Testis (tissue), 3 donors: ENCODE results near the gene PLAC8. TPM values are rescaled to one million over a fixed set of nuclear protein-coding genes. Genes with fewer than 3 reads are reported as not detected.

Experiments used
- DNase-seq: peaks from one replicate; pipeline ENCODE4 v3.0.0-alpha.2; 2019
- H3K27ac ChIP-seq, 2 donors: fragments of 200-600 bp; sonication (generic); one replicate each; pipeline ENCODE4 v1.5.1; 2019
- H3K27me3 ChIP-seq: fragments of 200-600 bp; sonication (generic); one replicate; pipeline ENCODE4 v1.5.1; 2019
- H3K36me3 ChIP-seq: fragments of 200-600 bp; sonication (generic); one replicate; pipeline ENCODE4 v1.5.1; 2017; ENCODE audit warnings: low read depth; ENCODE audit errors: missing control alignments
- H3K4me1 ChIP-seq: fragments of 200-600 bp; sonication (generic); one replicate; pipeline ENCODE4 v1.5.1; 2019
- H3K4me3 ChIP-seq, 2 donors: fragments of 200-600 bp; sonication (generic); one replicate each; pipeline ENCODE4 v1.5.1; 2017 to 2019
- H3K9me3 ChIP-seq: fragments of 200-600 bp; sonication (generic); one replicate; pipeline ENCODE4 v1.5.1; 2017
- POLR2A ChIP-seq: fragments of 450-650 bp; IDR thresholded peaks from one replicate; pipeline ENCODE4 v1.6.1; 2017; ENCODE audit warnings: antibody characterized with exemption, mild to moderate bottlenecking, moderate library complexity
- WGBS, 2 donors: methylation state at CpG; one replicate each; pipeline ENCODE4 v1.1.5; 2018; 5-methylcytosine and 5-hydroxymethylcytosine counted together
- intact Hi-C: fragments of 100-400 bp; cut with DNase I; formaldehyde crosslinking; loops from one replicate; pipeline ENCODE4 v1.15.1; 2023; ENCODE audit warnings: low total_unique reads
- polyA plus RNA-seq: library from polyadenylated mRNA; stranded (reverse); fragments of 350-450 nt; fragmentation: Illumina TruSeq; extraction: RNeasy Lipid Tissue Mini Kit (QIAGEN cat#74804); gene quantifications from one replicate; pipeline ENCODE4 v1.2.3, GENCODE V29; 2014; ENCODE audit warnings: low read depth, low replicate concordance; ENCODE audit not compliant: insufficient read depth
- total RNA-seq, 2 donors: library from RNA; depleted of rRNA; stranded (reverse); fragments of >200 nt; gene quantifications; one replicate each; pipeline ENCODE4 v1.2.3, GENCODE V29; 2016
- TF ChIP-seq, protein P1 (sequence below), 3 experiments: fragments of 450-650 bp in 2 of 3; fragments of 200-600 bp in 1 of 3; sonication (generic) in 1 of 3; IDR thresholded peaks; one replicate each; pipeline ENCODE4 v1.5.1; 2016 to 2019; ENCODE audit warnings: antibody characterized with exemption in 3 of 3, mild to moderate bottlenecking in 2 of 3, moderate library complexity in 1 of 3

The PLAC8 gene
- total and polyA plus RNA-seq, 3 donors from 2014 or later = 0.55 to 2.0 (median 1.3) TPM

DNA sequence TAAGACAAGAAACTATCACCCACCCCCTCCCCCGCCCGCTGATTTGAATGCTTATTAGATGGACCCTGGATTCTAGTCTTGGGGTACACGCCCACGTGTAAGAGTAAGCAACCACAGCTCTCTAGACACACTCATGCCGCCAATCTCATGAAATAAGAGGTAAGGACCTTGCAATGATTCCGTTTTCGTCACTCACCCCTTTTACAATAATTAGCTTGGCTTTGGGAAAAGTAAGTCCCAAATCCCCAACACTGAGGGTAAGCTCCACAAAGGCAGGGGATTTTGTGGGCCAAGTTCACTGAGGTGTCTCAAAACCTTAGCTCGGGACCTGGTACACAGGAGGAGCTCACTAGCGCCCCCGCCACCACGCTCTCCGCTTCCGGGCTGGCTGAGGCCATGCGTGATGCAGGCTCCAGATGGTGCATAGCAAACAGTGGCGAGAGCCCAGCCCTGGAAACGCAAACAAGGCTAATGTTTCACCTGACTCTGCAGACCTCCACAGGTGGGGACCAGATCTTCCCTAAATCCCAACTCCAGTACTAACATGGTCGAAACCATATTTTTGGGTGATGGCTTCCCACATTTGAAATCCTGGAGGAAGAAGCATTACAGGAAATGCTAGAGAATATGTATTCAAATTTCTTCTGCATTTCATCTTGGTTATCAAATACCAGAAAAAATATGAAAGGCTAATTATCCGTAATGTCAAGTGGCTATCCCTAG is 4.1 kb downstream of the PLAC8 start:
- Histone ChIP-seq H3K36me3 (no peaks in the 10 kb centered on the region), H3K27me3 (no peaks in the 10 kb centered on the region), H3K4me1 (peaks cover 5% of the 10 kb centered on the region), H3K4me3 (peak overlapping the region; percentile 46 to 62), H3K27ac (no peak overlapping the region), H3K9me3 (no peaks in the 10 kb centered on the region)
- DNase-seq = peak; percentile 88
- 4% methylated on average over 18 of the region's 18 CpGs for WGBS, 2 donors
- intact Hi-C loops = no loop called here
- no peak for TF ChIP-seq POLR2A
- TF ChIP-seq, protein P1, sequence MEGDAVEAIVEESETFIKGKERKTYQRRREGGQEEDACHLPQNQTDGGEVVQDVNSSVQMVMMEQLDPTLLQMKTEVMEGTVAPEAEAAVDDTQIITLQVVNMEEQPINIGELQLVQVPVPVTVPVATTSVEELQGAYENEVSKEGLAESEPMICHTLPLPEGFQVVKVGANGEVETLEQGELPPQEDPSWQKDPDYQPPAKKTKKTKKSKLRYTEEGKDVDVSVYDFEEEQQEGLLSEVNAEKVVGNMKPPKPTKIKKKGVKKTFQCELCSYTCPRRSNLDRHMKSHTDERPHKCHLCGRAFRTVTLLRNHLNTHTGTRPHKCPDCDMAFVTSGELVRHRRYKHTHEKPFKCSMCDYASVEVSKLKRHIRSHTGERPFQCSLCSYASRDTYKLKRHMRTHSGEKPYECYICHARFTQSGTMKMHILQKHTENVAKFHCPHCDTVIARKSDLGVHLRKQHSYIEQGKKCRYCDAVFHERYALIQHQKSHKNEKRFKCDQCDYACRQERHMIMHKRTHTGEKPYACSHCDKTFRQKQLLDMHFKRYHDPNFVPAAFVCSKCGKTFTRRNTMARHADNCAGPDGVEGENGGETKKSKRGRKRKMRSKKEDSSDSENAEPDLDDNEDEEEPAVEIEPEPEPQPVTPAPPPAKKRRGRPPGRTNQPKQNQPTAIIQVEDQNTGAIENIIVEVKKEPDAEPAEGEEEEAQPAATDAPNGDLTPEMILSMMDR (IDR thresholded peaks at IDR 0.05) = peak in 1 of 3 experiments; percentile 44

- DNase-seq = peak; percentile 21
- no peak overlapping the region for H3K27ac ChIP-seq
- 1 to 2% methylated on average over 37 to 51 of the region's 64 CpGs for WGBS, 2 donors
- no peaks in the 10 kb centered on the region for H3K27me3 ChIP-seq
- H3K4me3 ChIP-seq = peak overlapping the region; percentile 46 to 62
- H3K4me1 ChIP-seq = peaks cover 5% of the 10 kb centered on the region
- no peaks in the 10 kb centered on the region for H3K9me3 ChIP-seq
- no peaks in the 10 kb centered on the region for H3K36me3 ChIP-seq
- TF ChIP-seq POLR2A = no peak
- TF ChIP-seq, protein P1 (IDR thresholded peaks at IDR 0.05) = no peak
- intact Hi-C loops = no loop called here
Measured at GRCh38 chr4:83109480-83110222, 4.9 kb downstream of the PLAC8 start.

- TF ChIP-seq, protein P1 (IDR thresholded peaks at IDR 0.05) = no peak
- TF ChIP-seq POLR2A = no peak
- H3K27me3 ChIP-seq = no peaks in the 10 kb centered on the region
- peaks cover 5% of the 10 kb centered on the region for H3K4me1 ChIP-seq
- H3K9me3 ChIP-seq = no peaks in the 10 kb centered on the region
- H3K36me3 ChIP-seq = no peaks in the 10 kb centered on the region
- H3K4me3 ChIP-seq = peak overlapping the region in 1 of 2 donors; percentile 62
- H3K27ac ChIP-seq = no peak overlapping the region
- WGBS, 2 donors = 59 to 72% methylated on average over 26 of the region's 26 CpGs
- intact Hi-C loops = no loop called here
- no peak for DNase-seq
Measured at GRCh38 chr4:83108101-83108861, 6.2 kb downstream of the PLAC8 start.

- Histone ChIP-seq H3K4me3 (no peak overlapping the region), H3K27me3 (no peaks in the 10 kb centered on the region), H3K4me1 (peaks cover 5% of the 10 kb centered on the region), H3K9me3 (no peaks in the 10 kb centered on the region), H3K27ac (no peak overlapping the region), H3K36me3 (no peaks in the 10 kb centered on the region)
- intact Hi-C loops = no loop called here
- 47 to 74% methylated on average over 3 to 9 of the region's 9 CpGs for WGBS, 2 donors
- TF ChIP-seq, protein P1 (IDR thresholded peaks at IDR 0.05) = no peak
- no peak for TF ChIP-seq POLR2A
- DNase-seq = no peak
Measured at GRCh38 chr4:83107631-83108030, 6.9 kb downstream of the PLAC8 start.
